Cardiac muscle cell (in vitro differentiated cells and primary cell): ENCODE data around the gene SMTNL2. TPM values are rescaled to one million over a fixed set of nuclear protein-coding genes. Genes with fewer than 3 reads are reported as not detected.

Experiments
- DNase-seq, 2 donors: peaks; one replicate each; pipeline versions ENCODE4 v3.0.0 to v3.0.0-alpha.2; 2010 to 2017; ENCODE audit warnings: low read depth in 1 of 2, low spot score in 1 of 2
- H3K27ac ChIP-seq: fragments of 200-600 bp; sonication (generic); 2 replicates; pipeline ENCODE4 v1.5.1; 2016
- H3K27me3 ChIP-seq: fragments of 200-600 bp; sonication (generic); 2 replicates; pipeline ENCODE4 v1.6.0; 2016; ENCODE audit warnings: control low read depth
- H3K36me3 ChIP-seq: fragments of 200-600 bp; sonication (generic); 2 replicates; pipeline ENCODE4 v1.5.1; 2016; ENCODE audit warnings: control low read depth
- H3K4me1 ChIP-seq: fragments of 200-600 bp; sonication (generic); 2 replicates; pipeline ENCODE4 v1.8.1; 2017; ENCODE audit warnings: low read depth, mild to moderate bottlenecking, mixed run types
- H3K4me3 ChIP-seq: fragments of 200-600 bp; sonication (generic); 2 replicates; pipeline ENCODE4 v1.5.1; 2016; ENCODE audit warnings: mild to moderate bottlenecking
- H3K9me3 ChIP-seq: fragments of 200-600 bp; sonication (generic); 2 replicates; pipeline ENCODE4 v1.5.1; 2017; ENCODE audit warnings: low read depth, mild to moderate bottlenecking, control low read depth
- polyA plus RNA-seq: library from polyadenylated mRNA; unstranded; fragments of >200 nt; fragmentation: Nextera tagmentation; extraction: Ambion mirVana; gene quantifications from 2 replicates; pipeline ENCODE4 v1.2.1, GENCODE V29; 2016
- total RNA-seq: library from RNA; depleted of rRNA; stranded (reverse); fragments of >200 nt; gene quantifications from 2 replicates; pipeline ENCODE4 v1.2.3, GENCODE V29; 2016
- TF ChIP-seq, protein P1 (sequence below): IDR thresholded peaks from 2 replicates; pipeline ENCODE4 v1.5.1; 2012; ENCODE audit warnings: low read depth, mild to moderate bottlenecking, low read length

Gene SMTNL2
- total and polyA plus RNA-seq, 2 experiments from 2014 or later, result 184 to 269 TPM

DNA sequence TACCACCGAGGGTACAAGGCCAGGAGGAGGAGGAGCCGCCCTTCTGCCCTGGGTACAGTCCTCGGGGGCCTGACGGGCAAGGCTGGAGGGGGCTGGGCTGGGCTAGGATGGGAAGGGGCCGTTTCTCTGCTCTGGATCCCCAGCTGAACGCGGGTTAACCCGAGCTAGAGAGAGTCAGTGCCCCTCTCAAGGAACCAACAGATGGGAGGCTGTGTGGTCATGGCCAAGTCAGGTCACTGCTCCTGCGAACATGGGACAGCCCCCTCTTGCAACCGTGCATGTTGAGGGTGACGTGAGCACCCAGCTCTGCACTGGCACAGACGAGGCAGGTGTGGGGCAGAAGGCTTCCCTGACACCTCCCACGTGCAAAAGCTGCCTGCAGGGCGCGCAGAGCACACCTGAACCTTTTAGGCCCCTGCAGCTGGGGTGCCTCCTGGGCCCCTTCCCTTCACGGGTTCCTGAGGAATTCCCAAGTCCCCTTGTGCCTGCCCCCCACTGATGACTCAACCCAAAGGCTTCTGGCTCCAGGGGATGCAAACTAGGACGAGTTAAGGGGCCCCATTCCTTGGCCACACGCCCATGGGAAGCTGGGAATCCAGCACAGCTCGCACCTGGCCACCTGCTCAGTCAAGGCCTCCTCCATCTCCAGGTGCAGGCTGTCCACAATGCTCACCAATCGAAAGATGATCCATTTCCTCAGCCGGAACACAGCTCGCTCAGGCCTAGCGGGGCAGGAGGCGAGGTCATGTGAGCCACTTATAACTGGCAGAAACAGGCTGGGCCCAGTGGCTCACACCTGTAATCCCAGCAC lies 35.4 kb upstream of the SMTNL2 start:
- Histone ChIP-seq H3K4me3 (no peak overlapping the region), H3K27me3 (no peaks in the 10 kb centered on the region), H3K4me1 (no peaks in the 10 kb centered on the region), H3K9me3 (no peaks in the 10 kb centered on the region), H3K36me3 (peaks cover 8% of the 10 kb centered on the region), H3K27ac (no peak overlapping the region)
- no peak for DNase-seq
- TF ChIP-seq, protein P1, sequence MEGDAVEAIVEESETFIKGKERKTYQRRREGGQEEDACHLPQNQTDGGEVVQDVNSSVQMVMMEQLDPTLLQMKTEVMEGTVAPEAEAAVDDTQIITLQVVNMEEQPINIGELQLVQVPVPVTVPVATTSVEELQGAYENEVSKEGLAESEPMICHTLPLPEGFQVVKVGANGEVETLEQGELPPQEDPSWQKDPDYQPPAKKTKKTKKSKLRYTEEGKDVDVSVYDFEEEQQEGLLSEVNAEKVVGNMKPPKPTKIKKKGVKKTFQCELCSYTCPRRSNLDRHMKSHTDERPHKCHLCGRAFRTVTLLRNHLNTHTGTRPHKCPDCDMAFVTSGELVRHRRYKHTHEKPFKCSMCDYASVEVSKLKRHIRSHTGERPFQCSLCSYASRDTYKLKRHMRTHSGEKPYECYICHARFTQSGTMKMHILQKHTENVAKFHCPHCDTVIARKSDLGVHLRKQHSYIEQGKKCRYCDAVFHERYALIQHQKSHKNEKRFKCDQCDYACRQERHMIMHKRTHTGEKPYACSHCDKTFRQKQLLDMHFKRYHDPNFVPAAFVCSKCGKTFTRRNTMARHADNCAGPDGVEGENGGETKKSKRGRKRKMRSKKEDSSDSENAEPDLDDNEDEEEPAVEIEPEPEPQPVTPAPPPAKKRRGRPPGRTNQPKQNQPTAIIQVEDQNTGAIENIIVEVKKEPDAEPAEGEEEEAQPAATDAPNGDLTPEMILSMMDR, result no peak

DNA sequence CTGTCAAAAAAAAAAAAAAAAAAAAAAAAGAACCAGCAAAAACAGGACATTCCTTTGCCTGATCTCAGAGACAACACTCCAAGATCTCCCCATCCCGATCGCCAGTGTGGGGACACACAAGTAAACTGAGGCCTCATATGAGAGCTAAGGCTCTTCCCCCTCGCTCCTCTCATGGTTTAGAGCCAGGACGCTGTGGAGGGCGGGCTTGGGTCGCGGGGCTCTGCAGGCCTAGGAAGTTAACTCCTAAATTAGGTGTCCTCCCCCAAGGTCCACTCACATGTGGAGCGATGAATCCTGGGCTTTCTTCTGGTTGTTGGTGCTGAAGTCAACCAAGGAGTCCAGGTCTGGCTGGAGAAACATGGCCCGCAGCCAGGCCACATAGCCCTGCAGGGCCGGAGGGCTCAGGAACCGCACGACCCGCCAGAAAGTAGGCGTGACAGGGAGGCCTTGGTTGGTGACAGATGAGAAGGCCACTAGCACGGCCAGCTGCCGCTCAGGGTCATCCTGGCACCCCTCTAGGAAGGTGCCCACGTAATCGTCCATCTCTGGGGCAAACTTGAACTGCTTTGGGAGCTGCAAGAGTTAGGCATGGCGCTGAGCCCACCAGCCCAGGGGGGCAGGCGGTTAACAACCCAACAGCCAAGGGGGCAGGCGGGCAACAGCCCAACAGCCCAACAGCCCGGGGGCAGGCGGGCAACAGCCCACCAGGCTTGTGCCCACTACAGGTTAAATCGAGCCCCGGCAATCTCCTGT lies 34.4 kb upstream of the SMTNL2 start:
- Histone ChIP-seq H3K4me1 (peaks cover 5% of the 10 kb centered on the region), H3K9me3 (no peaks in the 10 kb centered on the region), H3K4me3 (no peak overlapping the region), H3K27me3 (no peaks in the 10 kb centered on the region), H3K27ac (no peak overlapping the region), H3K36me3 (peaks cover 8% of the 10 kb centered on the region)
- TF ChIP-seq, protein P1, result no peak
- no peak for DNase-seq

DNA sequence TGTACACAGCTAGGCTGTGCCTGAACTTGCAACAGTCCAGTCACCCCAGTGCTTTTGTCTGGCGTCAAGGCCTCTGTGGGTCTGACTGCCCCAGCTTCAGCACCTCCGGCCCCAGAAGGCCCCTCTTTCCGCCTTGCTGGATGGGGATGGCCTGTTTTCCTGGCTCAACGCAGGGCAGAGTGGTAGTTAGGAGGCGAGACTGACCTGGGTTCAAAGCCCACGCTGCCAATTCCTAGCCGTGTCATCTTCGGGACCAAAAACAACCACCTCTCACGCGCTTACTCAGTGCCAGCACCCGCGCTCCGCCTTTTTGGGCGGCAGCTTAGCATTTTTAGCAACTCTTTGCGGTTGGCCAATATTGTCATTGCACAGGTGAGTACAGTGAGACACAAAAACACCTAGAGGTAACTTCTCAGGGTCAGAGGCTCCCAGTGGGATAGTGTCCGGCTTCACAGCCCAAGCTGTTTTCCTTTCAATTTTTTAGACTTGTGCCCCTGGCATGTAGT lies 33.7 kb upstream of the SMTNL2 start:
- DNase-seq, result no peak
- H3K36me3 ChIP-seq, result peaks cover 8% of the 10 kb centered on the region

DNA sequence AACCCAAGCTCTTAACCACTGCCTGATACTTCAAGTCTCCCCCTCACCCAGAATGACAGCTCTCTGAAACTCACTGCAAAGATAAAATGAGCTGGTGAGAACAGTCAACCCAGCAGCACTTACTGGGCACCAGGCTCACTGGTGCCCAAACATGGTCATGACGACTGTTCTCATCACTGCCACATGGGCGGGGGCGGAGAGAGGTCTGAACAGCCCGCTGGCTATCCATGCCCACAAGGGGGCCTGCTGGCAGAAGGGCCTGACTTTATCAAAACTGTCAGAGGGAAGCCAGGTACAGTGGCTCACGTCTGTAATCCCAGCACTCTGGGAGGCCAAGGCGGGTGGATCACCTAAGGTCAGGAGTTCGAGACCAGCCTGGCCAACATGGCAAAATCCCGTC lies 33.2 kb upstream of the SMTNL2 start:
- DNase-seq, result no peak
- TF ChIP-seq, protein P1, result no peak
- Histone ChIP-seq H3K9me3 (no peaks in the 10 kb centered on the region), H3K4me3 (no peak overlapping the region), H3K27me3 (no peaks in the 10 kb centered on the region), H3K4me1 (peaks cover 5% of the 10 kb centered on the region), H3K27ac (no peak overlapping the region), H3K36me3 (peaks cover 8% of the 10 kb centered on the region)

More for the DNA sequence above, 33.7 kb upstream of the SMTNL2 start:
- H3K4me3 ChIP-seq, result no peak overlapping the region
- H3K4me1 ChIP-seq, result peaks cover 5% of the 10 kb centered on the region
- H3K9me3 ChIP-seq, result no peaks in the 10 kb centered on the region
- H3K27me3 ChIP-seq, result no peaks in the 10 kb centered on the region
- TF ChIP-seq, protein P1, result no peak
- no peak overlapping the region for H3K27ac ChIP-seq

DNA sequence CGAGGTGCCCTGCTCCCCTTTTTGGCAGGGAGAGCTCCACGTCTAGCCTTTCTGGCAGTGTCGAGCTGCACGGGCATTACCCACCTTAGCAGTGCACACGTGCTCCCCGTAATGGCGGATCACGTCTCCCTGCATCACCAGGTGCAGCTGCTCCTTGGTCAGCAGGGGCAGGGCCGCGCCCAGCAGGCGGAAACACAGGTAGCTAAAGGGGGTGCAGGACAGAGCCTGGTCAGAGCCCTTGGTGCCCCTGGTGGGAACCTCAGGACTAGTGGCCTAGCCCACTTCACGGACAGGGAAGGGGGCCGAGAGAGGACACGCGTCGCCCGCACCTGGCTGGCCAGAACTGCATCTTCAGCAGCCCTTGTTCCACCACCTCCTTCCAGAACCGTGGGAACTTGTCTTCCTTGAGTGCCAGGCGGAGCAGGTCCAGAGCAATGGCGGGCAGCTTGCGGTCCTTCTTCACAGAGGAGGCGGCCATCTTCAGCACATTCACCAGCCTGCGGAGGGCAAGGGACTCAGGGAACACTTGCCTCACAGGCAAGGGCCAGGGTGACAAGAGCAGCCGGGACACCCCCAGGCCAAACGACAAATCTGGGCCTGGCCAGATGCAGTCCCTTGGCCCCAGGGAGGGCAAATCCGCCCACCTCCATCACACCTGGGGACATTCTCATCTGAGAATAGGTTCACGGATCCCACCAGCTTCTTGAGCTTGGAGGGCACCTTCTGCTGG lies 32.4 kb upstream of the SMTNL2 start:
- no peak for DNase-seq
- TF ChIP-seq, protein P1, result no peak
- H3K27ac ChIP-seq, result no peak overlapping the region
- peaks cover 5% of the 10 kb centered on the region for H3K4me1 ChIP-seq
- H3K4me3 ChIP-seq, result no peak overlapping the region
- H3K36me3 ChIP-seq, result peaks cover 7% of the 10 kb centered on the region
- H3K27me3 ChIP-seq, result no peaks in the 10 kb centered on the region
- H3K9me3 ChIP-seq, result no peaks in the 10 kb centered on the region
